Measurements from ENCODE around the gene CHMP4B.
"Not testable (repeated sequence)": the region's sequence is repeated elsewhere in the genome, so short reads cannot be mapped to it uniquely, and the experiment has no call there.

CHMP4B gene

GRCh38 chr20:33790566-33790965, 20.6 kb upstream of the CHMP4B start:
- DNase-seq, result no peak

DNA sequence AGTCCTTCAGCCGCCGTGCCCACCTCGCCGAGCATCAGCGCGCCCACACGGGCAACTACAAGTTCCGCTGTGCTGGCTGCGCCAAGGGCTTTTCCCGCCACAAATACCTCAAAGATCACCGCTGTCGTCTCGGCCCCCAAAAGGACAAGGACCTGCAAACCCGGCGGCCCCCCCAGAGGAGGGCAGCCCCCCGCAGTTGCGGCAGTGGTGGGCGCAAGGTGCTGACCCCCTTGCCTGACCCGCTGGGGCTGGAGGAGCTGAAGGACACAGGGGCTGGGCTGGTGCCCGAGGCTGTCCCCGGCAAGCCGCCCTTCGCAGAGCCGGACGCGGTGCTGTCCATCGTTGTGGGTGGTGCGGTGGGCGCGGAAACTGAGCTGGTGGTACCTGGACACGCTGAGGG, 20.1 kb upstream of the CHMP4B start:
- no peak for DNase-seq

- DNase-seq, result no peak
Observed at GRCh38 chr20:33791540-33791939, 19.6 kb upstream of the CHMP4B start.

- DNase-seq, result peak; percentile 23 to 35
Observed at GRCh38 chr20:33791959-33792597, 19.1 kb upstream of the CHMP4B start.

GRCh38 chr20:33792598-33792989, 18.6 kb upstream of the CHMP4B start:
- DNase-seq, result not testable (repeated sequence)

- no peak for DNase-seq
Observed at GRCh38 chr20:33793011-33793931, 17.9 kb upstream of the CHMP4B start.

DNA sequence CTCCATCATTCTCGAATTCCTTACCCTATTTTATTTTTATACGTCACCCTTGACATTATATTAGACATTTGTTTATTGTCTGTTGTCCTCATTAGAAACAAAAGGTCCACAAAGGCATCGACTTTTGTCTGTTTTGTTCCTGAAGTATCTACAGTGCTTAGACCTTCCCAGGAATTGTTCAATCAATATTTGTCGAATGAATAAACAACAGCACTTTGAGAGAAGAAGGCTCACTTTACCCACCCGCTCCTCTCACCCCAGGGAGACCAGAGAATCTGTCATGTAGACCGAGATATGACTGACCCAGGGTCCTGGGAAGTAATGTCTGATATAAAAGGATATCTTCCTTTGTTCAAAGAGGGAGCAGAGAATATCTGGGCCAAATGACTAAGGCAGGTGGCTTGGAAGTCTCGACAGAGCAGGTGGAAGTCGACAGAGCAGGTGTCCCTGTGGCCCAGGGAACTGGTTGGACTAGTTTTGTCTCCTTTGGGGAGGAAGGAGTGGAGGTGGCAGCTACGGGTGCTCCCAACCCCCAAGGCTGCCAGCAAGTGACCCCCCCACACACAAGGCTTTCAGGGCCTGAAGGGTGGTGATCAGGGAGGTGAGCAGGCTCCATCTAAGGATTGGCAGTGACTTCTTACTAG, 14.8 kb upstream of the CHMP4B start:
- no peak for DNase-seq

GRCh38 chr20:33796907-33797544, 14.1 kb upstream of the CHMP4B start:
- no peak for DNase-seq

- no peak for DNase-seq
Observed at GRCh38 chr20:33798444-33798843, 12.7 kb upstream of the CHMP4B start.

- no peak for DNase-seq
Observed at GRCh38 chr20:33803921-33804337, 7.2 kb upstream of the CHMP4B start.

- no peak for DNase-seq
Observed at GRCh38 chr20:33808388-33808787, 2.8 kb upstream of the CHMP4B start.

DNA sequence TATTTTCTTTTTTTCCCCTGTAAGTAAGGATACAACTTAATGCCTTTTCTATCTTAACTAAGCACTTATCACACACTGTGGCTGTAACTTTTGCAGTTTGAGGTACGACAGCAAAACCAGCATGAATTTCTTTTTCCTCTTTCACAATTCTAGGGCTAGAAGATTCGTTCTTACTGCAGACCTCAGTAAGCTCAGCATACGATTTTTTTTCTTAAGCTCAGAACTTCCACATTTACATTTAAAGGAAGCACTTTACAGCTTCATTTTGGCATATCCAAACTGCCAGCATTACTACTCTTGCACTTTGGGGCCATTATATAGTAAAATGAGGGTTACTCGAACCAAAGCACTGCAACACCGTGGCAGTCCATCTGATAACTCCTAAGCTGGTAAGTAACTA, 889 bp upstream of the CHMP4B start:
- DNase-seq, result no peak

DNA sequence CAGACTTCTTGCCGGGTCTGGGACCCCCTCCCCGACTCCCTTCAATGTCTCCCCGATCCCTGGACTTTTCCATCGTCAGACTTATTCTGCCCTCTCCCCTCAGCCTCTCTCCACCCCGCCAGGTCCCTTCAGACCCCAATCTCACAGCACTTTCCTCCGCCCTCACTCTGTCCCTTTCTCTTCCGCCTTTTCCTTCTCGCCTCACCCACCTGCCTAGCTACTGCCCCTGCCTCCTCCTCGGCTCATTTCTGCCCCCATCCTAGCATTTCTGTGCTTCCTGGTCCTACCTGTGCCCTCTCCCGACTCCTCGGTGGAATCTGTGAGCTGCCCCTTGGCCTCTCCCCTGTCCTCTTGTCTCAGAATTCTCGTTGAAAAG, 616 bp downstream of the CHMP4B start:
- peak in 1 of 2 experiments; percentile 19 for DNase-seq

DNA sequence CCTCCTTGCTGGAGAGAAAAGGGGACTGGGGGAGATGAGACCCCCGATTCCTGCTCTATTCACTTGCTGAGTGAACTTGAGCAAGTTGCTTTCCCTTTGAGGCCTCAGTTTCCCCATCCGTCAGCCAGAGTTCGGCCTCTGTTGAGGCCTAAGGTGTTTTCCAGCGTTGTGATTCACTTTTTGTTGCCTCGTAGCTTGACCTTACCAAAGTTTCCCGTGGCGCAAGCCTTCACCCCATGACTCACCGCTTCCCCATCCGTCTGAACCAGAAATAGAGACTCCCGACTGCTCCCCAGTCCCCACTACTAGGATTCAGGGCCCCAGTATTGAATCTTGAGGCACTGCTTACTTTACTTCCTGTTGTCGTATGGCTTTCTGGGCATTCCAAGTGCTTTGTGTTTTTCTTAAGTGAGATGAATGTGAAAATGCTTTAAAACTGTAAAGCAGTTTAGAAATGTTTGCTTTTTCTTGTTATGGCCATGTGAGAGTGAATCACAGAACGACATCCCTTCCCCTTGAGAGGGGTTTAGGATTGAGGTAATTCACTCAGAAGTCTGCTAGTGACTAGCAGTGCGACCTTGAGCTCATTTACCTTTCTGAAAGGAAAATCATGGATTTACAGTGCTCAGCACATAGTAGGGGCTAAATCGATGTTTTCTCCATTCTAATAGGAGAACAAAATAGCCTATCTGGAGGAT, 1.2 kb downstream of the CHMP4B start:
- DNase-seq, result no peak

DNA sequence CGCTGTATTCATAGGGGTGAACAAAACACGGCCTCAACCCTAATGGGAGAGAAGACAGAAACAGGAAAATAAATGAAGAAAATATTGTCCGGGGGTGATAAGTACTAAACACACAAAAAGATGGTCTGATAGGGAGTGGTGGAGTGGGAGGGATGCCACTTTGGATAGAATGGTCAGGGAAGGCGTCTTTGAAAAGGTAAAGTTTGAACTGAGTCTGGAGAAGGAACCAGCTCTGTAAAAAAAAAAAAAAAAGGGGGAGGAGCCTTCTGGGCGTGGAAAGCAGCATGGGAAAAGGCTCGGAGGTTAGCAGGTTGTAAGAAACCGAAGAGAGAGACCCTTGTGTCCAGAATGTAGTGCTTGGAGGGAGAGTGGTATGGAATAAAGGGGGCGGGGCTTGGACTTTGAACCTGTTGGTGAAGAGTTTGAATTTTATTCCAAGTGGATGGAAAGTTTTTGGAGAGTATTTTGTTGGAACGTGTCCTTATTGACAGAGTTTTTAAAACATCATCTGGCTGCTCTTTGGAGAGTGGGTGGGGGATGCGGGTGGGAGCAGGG, 1.8 kb downstream of the CHMP4B start:
- no peak for DNase-seq

DNA sequence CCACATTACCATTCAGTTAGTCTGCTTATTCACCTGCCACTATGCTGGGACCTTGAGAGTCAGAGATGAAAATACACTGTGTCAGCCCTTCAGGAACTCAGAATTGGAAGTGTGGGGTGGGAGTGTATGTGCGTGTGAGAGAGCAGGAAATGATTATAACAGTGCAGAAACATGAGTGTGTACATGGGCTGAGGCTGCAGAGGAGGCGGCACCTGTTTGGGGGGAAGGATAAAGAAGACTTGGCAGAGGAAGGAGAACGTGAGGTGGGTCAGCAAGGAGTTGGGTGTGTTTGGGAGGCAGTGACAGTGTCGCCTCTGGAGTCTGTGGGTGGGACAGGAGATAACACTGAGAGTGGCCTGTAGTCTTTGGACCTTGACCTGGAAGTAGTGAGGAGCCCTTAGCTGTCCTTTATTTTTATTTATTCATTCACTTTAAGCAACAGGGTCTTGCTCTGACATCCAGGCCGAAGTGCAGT, 3.1 kb downstream of the CHMP4B start:
- DNase-seq, result no peak

GRCh38 chr20:33815671-33816070, 4.5 kb downstream of the CHMP4B start:
- DNase-seq, result no peak

GRCh38 chr20:33816191-33816590, 5.0 kb downstream of the CHMP4B start:
- no peak for DNase-seq

GRCh38 chr20:33817411-33817810, 6.3 kb downstream of the CHMP4B start:
- no peak for DNase-seq

GRCh38 chr20:33819456-33819855, 8.3 kb downstream of the CHMP4B start:
- DNase-seq, result peak in 1 of 2 experiments; percentile 22

- DNase-seq, result no peak
Observed at GRCh38 chr20:33820362-33820761, 9.2 kb downstream of the CHMP4B start.

- DNase-seq, result no peak
Observed at GRCh38 chr20:33821270-33821836, 10.2 kb downstream of the CHMP4B start.

All from NCI-H524 (cell line).